ENCODE measurements around the gene SLC13A4.
"Not testable (repeated sequence)": the region's sequence is repeated elsewhere in the genome, so short reads cannot be mapped to it uniquely, and the experiment has no call there.

SLC13A4 gene

DNA sequence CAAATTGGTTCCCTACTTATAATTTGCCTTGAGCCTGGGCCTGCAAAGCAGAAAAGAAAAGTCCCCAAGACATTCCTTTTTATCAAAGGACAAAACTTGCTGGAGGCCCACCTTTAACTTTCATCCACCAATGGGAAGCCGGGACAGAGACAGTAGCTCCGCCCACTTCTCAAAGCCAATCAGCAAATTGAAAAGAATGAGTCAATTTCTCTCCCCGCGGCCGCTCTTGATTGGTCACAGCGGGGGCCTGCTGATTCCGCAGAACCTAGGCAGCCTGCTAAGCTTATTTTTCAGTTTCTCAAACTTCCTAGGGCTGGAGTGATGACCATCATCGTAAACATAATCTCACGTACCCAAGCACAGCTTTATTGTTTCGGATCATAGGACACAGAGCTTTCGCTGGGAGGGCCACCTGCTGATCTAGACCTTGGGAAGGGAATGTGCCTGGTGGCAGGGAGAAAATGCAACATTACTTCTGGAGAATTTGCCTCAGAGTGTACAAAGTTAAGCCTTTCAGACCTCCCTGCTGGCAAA lies at the start of gene SLC13A4:
Gene SLC13A4, minus strand, starts transcription at position 51 of the 534 bp plus-strand sequence. CDS start 690 bp downstream, outside the sequence.
- no peaks in the 10 kb centered on the region for H3K4me1 Mint-ChIP-seq (ENCODE audit: low read depth)
- no peak within 1 kb of the TSS for H3K27ac Mint-ChIP-seq
- no peak within 1 kb of the TSS for H3K4me3 Mint-ChIP-seq
- H3K9me3 Mint-ChIP-seq, result no peaks in the 10 kb centered on the region
- no peaks in the 10 kb centered on the region for H3K36me3 Mint-ChIP-seq (ENCODE audit: low read depth)
- H3K27me3 Mint-ChIP-seq (ENCODE audit: low read depth), result no peaks in the 10 kb centered on the region

DNA sequence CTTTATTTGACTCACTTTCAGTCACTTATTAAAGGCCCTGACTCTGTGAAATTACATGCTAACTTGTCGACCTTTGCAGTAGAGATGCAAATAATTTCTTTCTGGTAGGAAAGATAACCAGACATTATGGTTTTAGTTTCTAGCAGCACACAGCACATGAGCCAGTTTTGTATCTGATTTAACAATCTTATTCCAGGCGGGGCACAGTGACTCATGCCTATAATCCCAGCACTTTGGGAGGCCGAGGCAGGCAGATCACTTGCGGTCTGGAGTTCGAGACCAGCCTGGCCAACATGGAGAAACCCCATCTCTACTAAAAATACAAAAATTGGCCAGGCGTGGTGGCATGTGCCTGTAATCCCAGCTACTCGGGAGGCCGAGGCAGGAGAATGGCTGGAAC lies 47.9 kb upstream of the SLC13A4 start:
- not testable (repeated sequence) for H3K36me3 Mint-ChIP-seq (ENCODE audit: low read depth)

GRCh38 chr7:135775230-135775629 lies 47.2 kb upstream of the SLC13A4 start:
- Mint-ChIP-seq H3K4me1 (ENCODE audit: low read depth) (no peaks in the 10 kb centered on the region), H3K27ac (no peak overlapping the region), H3K36me3 (ENCODE audit: low read depth) (no peaks in the 10 kb centered on the region), H3K9me3 (peaks cover 4% of the 10 kb centered on the region), H3K4me3 (no peak overlapping the region), H3K27me3 (ENCODE audit: low read depth) (peaks cover 13% of the 10 kb centered on the region)

More for the DNA sequence above, 47.9 kb upstream of the SLC13A4 start:
- peaks cover 13% of the 10 kb centered on the region for H3K27me3 Mint-ChIP-seq (ENCODE audit: low read depth)
- H3K27ac Mint-ChIP-seq; H3K4me3 Mint-ChIP-seq; H3K9me3 Mint-ChIP-seq; H3K4me1 Mint-ChIP-seq (ENCODE audit: low read depth): not testable (repeated sequence)

DNA sequence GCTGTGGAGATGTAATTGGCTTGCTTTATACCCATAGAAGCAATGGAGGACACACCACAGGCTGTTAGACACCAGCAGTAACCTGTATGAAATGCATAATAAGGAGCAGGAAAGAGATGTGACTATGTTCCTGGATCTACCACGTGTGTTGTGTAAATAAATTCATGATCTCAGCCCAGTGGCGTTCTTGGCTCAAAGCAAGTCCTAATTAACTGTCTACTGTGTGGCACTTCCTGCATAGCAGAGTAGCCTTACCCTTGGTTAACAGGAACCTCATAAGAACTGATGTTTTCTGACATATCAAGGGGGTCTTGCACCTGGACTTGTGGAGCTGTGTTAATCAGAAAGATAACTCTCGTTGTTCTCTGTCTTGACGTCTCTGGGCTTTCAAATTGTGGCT lies 46.3 kb upstream of the SLC13A4 start:
- Mint-ChIP-seq H3K4me1 (ENCODE audit: low read depth) (no peaks in the 10 kb centered on the region), H3K4me3 (no peak overlapping the region), H3K36me3 (ENCODE audit: low read depth) (no peaks in the 10 kb centered on the region), H3K27ac (no peak overlapping the region), H3K9me3 (peaks cover 4% of the 10 kb centered on the region), H3K27me3 (ENCODE audit: low read depth) (peaks cover 13% of the 10 kb centered on the region)

DNA sequence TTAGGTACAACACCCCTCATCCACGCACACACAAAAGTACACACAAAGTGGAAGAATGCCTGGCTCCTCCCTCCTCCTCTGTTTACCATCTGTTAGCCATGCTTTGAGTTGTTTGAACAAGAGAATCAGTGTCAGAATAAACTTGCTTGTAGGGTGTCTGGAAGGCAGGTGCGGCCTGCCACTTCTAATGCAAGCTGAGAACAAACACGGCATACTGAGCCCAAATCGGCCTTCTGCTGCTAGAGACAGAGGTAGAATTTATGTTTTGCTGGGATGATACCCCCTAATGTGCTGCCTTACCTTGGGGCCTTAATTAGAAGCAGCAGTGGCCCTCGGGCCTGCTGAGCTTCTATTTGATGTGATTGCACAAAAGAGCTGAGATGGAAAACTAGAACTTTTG lies 45.5 kb upstream of the SLC13A4 start:
- Mint-ChIP-seq H3K36me3 (ENCODE audit: low read depth) (no peaks in the 10 kb centered on the region), H3K4me3 (no peak overlapping the region), H3K4me1 (ENCODE audit: low read depth) (no peaks in the 10 kb centered on the region), H3K27me3 (ENCODE audit: low read depth) (peaks cover 6% of the 10 kb centered on the region), H3K27ac (no peak overlapping the region), H3K9me3 (peaks cover 3% of the 10 kb centered on the region)

- Mint-ChIP-seq H3K27ac (no peak overlapping the region), H3K9me3 (no peaks in the 10 kb centered on the region)
These were observed 44.7 kb upstream of the SLC13A4 start for GRCh38 chr7:135772639-135773222.

DNA sequence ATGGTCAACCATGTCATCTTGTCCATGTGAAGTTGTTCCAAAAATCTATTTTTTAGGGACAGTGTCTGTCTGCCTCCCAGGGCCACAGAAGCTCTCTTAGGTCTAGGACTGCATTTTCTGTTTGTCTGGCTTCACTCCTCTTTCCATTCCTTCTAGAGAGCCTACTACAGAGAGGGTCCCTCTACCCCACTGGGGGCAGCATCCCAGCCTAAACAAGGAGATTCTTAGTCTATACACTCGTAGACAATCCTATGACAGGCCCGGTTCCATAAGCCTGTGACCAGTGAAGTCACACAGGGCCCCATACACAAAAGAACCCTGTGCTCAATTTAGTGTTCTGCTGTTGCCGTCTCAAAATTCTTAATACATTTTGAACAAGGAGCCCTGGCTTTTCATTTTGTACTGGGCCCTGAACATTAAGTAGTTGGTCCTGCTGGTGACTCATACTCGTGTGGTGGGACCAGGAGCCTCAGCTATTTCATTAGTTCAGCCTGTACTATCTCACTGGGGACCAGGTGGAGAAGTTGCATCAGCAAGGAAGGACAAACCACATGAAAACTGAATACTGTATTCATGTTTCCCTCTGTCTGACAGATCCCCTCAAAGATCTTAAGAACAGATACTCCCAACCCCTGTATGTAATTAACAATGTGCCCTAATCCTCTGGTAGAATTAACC lies 44.1 kb upstream of the SLC13A4 start:
- Mint-ChIP-seq H3K27me3 (ENCODE audit: low read depth) (no peaks in the 10 kb centered on the region), H3K9me3 (no peaks in the 10 kb centered on the region), H3K36me3 (ENCODE audit: low read depth) (no peaks in the 10 kb centered on the region), H3K27ac (no peak overlapping the region), H3K4me3 (no peak overlapping the region), H3K4me1 (ENCODE audit: low read depth) (no peaks in the 10 kb centered on the region)

More at GRCh38 chr7:135772639-135773222, 44.7 kb upstream of the SLC13A4 start:
- Mint-ChIP-seq H3K4me3 (no peak overlapping the region), H3K4me1 (ENCODE audit: low read depth) (no peaks in the 10 kb centered on the region), H3K36me3 (ENCODE audit: low read depth) (no peaks in the 10 kb centered on the region), H3K27me3 (ENCODE audit: low read depth) (no peaks in the 10 kb centered on the region)

DNA sequence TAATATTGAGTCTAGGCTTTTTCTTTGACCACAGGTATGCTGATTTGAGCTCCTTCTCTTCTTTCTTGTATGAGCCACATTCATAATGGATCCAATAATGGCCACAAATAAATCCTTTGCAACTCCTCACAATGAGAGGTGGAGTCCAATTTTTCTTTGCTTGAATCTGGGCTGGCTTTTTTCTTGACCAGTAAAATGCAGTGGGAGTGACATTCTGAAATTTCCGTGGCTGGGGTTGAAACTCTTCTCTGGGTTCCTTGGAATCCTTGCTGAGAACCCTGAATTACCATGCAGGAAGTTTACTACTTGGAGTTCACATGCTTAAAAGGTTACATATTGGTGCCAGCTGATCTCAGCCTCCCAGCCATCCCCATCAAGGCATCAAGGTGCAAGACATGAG lies 43.1 kb upstream of the SLC13A4 start:
- Mint-ChIP-seq H3K27me3 (ENCODE audit: low read depth) (no peaks in the 10 kb centered on the region), H3K4me1 (ENCODE audit: low read depth) (no peaks in the 10 kb centered on the region), H3K9me3 (no peaks in the 10 kb centered on the region), H3K4me3 (no peak overlapping the region), H3K36me3 (ENCODE audit: low read depth) (no peaks in the 10 kb centered on the region), H3K27ac (no peak overlapping the region)

DNA sequence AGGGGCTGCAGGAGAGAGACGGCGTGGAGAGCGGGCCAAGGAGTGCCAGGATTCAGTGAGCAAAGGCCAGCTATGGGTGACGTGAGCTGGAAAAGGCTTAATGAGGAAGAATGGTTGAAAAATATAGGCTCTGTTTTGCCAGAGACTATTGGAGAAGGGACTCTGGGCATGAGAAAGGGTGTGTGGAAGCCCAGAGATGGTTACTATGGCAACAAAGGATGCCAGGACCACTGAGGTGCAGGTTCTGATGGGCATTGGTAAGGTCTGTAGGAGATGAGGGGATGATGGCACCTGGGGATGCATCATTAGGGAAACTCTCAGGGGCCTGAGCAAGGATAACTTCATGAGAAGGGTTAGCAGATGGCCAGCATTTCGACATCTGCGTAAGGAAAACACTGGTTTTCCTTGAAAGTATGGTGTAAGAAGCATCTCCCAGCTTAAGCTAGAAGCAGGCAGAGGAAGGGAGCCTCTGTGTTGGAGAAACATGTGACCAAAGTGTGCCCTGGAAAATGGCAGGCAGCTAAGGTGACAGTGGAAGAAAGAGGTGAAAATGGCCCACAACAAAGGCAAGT lies 42.2 kb upstream of the SLC13A4 start:
- Mint-ChIP-seq H3K9me3 (no peaks in the 10 kb centered on the region), H3K27ac (no peak overlapping the region), H3K27me3 (ENCODE audit: low read depth) (peaks cover 5% of the 10 kb centered on the region), H3K36me3 (ENCODE audit: low read depth) (no peaks in the 10 kb centered on the region), H3K4me3 (no peak overlapping the region), H3K4me1 (ENCODE audit: low read depth) (no peaks in the 10 kb centered on the region)

GRCh38 chr7:135769005-135769802 lies 41.2 kb upstream of the SLC13A4 start:
- Mint-ChIP-seq H3K36me3 (ENCODE audit: low read depth) (no peaks in the 10 kb centered on the region), H3K4me3 (no peak overlapping the region), H3K27ac (no peak overlapping the region), H3K27me3 (ENCODE audit: low read depth) (peaks cover 9% of the 10 kb centered on the region), H3K4me1 (ENCODE audit: low read depth) (no peaks in the 10 kb centered on the region), H3K9me3 (no peaks in the 10 kb centered on the region)

DNA sequence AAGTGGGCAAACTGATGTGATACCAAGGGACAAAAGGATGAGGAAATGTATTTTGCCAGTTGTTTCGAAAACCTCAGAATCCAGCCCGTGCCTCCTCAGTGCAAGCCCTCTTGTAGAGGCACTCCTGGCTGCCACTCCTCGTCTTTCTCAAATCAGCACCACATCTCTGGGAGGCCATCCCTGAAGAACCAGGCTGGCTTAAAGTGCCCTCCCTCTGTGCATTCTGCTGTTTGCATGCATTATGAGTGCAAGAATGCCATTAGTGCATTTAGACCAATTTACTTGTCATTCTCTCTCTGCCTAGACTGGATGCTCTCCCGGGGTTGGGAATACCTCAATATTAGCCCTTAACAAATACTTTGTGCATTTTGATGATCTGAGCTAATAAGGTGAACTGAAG lies 40.5 kb upstream of the SLC13A4 start:
- Mint-ChIP-seq H3K27ac (no peak overlapping the region), H3K4me1 (ENCODE audit: low read depth) (no peaks in the 10 kb centered on the region), H3K9me3 (no peaks in the 10 kb centered on the region), H3K4me3 (no peak overlapping the region), H3K36me3 (ENCODE audit: low read depth) (no peaks in the 10 kb centered on the region), H3K27me3 (ENCODE audit: low read depth) (peaks cover 13% of the 10 kb centered on the region)

- no peaks in the 10 kb centered on the region for H3K4me1 Mint-ChIP-seq (ENCODE audit: low read depth)
- no peak overlapping the region for H3K27ac Mint-ChIP-seq
- H3K9me3 Mint-ChIP-seq, result no peaks in the 10 kb centered on the region
- peaks cover 13% of the 10 kb centered on the region for H3K27me3 Mint-ChIP-seq (ENCODE audit: low read depth)
- H3K4me3 Mint-ChIP-seq, result no peak overlapping the region
- no peaks in the 10 kb centered on the region for H3K36me3 Mint-ChIP-seq (ENCODE audit: low read depth)
These were observed 40.1 kb upstream of the SLC13A4 start for GRCh38 chr7:135768064-135768463.

- H3K27me3 Mint-ChIP-seq (ENCODE audit: low read depth), result peaks cover 16% of the 10 kb centered on the region
- H3K4me3 Mint-ChIP-seq, result no peak overlapping the region
- H3K36me3 Mint-ChIP-seq (ENCODE audit: low read depth), result no peaks in the 10 kb centered on the region
- no peak overlapping the region for H3K27ac Mint-ChIP-seq
- no peaks in the 10 kb centered on the region for H3K4me1 Mint-ChIP-seq (ENCODE audit: low read depth)
- H3K9me3 Mint-ChIP-seq, result no peaks in the 10 kb centered on the region
These were observed 35.3 kb upstream of the SLC13A4 start for GRCh38 chr7:135763261-135763660.

DNA sequence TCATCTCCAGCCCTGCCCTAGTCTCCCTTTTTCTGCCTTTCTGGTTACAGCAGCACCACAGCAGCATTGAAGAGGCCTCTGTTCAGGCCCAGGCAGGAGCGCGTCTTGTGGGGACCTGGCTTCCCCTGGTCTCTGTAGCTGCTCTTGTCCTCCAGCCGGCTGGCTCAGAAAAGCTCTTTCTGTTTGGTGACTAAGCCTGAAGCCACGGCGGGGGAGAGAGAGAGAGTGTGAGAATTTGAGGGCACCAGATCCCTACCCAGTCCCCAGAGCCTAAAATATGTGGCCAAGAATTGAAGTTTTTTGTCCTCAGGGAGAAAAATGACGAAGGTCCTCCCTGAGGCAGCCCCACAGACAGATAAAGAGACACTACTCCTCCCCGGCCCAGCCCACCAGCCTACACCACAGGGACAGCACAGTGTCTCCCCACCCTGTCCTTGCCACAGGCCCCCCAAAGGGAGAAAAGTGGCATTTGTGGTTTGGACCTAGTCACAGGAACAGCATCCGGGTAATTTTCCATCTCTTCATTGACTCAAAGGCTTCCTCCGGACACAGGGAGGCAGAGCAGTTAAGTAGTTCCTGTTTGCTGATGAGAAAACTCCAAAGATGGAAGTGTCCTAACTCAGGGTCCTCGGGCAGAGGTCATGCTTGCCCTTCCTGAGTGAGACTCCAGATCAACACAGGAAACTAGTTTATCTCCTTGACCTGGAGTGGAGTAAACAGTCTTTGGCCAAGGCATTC lies 33.9 kb upstream of the SLC13A4 start:
- Mint-ChIP-seq H3K4me3 (no peak overlapping the region), H3K4me1 (ENCODE audit: low read depth) (no peaks in the 10 kb centered on the region), H3K9me3 (no peaks in the 10 kb centered on the region), H3K27ac (no peak overlapping the region), H3K27me3 (ENCODE audit: low read depth) (peaks cover 16% of the 10 kb centered on the region), H3K36me3 (ENCODE audit: low read depth) (no peaks in the 10 kb centered on the region)
